Osteoblast (primary cell): ENCODE measurements around the gene HSD17B1. TPM values are rescaled to one million over a fixed set of nuclear protein-coding genes. Genes with fewer than 3 reads are reported as not detected.

Experiments used
- DNase-seq: peaks from one replicate; pipeline ENCODE4 v3.0.0; 2011; ENCODE audit warnings: low spot score, mixed read lengths; ENCODE audit not compliant: insufficient read length; ENCODE audit errors: missing footprints
- H2AFZ ChIP-seq: 2 replicates; pipeline ENCODE4 v1.6.0; 2011; ENCODE audit warnings: mild to moderate bottlenecking, low read length
- H3K27ac ChIP-seq: 2 replicates; pipeline ENCODE4 v1.5.1; 2011; ENCODE audit warnings: mild to moderate bottlenecking, low read depth, low read length, moderate library complexity
- H3K27me3 ChIP-seq: 2 replicates; pipeline ENCODE4 v1.6.0; 2012; ENCODE audit warnings: mild to moderate bottlenecking, control low read depth, inconsistent platforms, low read length, moderate library complexity; ENCODE audit not compliant: insufficient read depth
- H3K36me3 ChIP-seq: 2 replicates; pipeline ENCODE4 v1.5.1; 2011; ENCODE audit warnings: mild to moderate bottlenecking, low read length, control low read depth, moderate library complexity; ENCODE audit not compliant: insufficient read depth
- H3K4me1 ChIP-seq: 2 replicates; pipeline ENCODE4 v1.5.1; 2011; ENCODE audit warnings: mild to moderate bottlenecking, low read length, control low read depth, moderate library complexity; ENCODE audit not compliant: insufficient read depth
- H3K4me2 ChIP-seq: 2 replicates; pipeline ENCODE4 v1.6.0; 2011; ENCODE audit warnings: mild to moderate bottlenecking, low read length; ENCODE audit not compliant: insufficient read depth
- H3K4me3 ChIP-seq: fragments of 200-600 bp; sonication (generic); 3 replicates; pipeline ENCODE4 v1.5.1; 2012; ENCODE audit warnings: mild to moderate bottlenecking, low read length, inconsistent platforms; ENCODE audit not compliant: insufficient read depth
- H3K79me2 ChIP-seq: 2 replicates; pipeline ENCODE4 v1.6.0; 2012; ENCODE audit warnings: mild to moderate bottlenecking, low read length, control low read depth, inconsistent platforms; ENCODE audit not compliant: insufficient read depth
- H3K9me3 ChIP-seq: 2 replicates; pipeline ENCODE4 v1.5.1; 2011; ENCODE audit warnings: low read depth, low read length, control low read depth
- H4K20me1 ChIP-seq: 2 replicates; pipeline ENCODE4 v1.6.0; 2012; ENCODE audit warnings: mild to moderate bottlenecking, low read length, control low read depth; ENCODE audit not compliant: insufficient read depth
- CTCF ChIP-seq: IDR thresholded peaks from 2 replicates; pipeline ENCODE4 v1.5.1; 2011; ENCODE audit warnings: mild to moderate bottlenecking, low read depth, low read length, moderate library complexity; ENCODE audit errors: extremely low read depth
- total RNA-seq: library from RNA; depleted of rRNA; stranded (reverse); fragments of >200 nt; gene quantifications from 2 replicates; pipeline ENCODE4 v1.2.3, GENCODE V29; 2012

The HSD17B1 gene
- total RNA-seq, 1 donor = 1.1 TPM

GRCh38 chr17:42548993-42549755, 3.5 kb upstream of the HSD17B1 start:
- Histone ChIP-seq H3K4me3 (no peak overlapping the region), H3K36me3 (peaks cover 2% of the 10 kb centered on the region), H3K27ac (no peak overlapping the region), H3K9me3 (no peaks in the 10 kb centered on the region), H3K27me3 (no peaks in the 10 kb centered on the region), H2AFZ (no peak overlapping the region), H3K4me2 (peak overlapping the region; percentile 23), H3K79me2 (peaks cover 6% of the 10 kb centered on the region), H3K4me1 (peaks cover 5% of the 10 kb centered on the region), H4K20me1 (peaks cover 7% of the 10 kb centered on the region)
- no peak for TF ChIP-seq CTCF
- DNase-seq = peak; percentile 82

DNA sequence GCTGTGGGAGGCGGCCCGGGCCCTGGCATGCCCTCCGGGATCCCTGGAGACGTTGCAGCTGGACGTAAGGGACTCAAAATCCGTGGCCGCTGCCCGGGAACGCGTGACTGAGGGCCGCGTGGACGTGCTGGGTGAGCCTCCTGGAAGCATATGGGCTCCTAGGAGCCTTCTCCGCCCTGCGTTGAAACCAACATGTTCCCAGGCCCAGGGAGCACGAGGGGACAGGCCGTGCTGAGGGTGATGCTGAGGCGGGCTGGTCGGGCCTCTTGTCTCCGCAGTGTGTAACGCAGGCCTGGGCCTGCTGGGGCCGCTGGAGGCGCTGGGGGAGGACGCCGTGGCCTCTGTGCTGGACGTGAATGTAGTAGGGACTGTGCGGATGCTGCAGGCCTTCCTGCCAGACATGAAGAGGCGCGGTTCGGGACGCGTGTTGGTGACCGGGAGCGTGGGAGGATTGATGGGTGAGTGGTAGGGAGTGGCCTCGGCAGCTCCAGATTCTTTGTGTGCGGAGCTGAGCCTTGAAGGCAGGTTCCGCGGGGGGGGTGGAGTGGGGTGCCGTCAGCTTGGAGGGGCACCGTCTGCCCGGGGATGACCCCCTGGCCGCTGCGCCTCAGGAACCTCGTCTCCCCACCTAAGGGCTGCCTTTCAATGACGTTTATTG, 567 bp downstream of the HSD17B1 start:
- Histone ChIP-seq H3K4me3 (peak overlapping the region; percentile 91), H3K4me1 (peaks cover 13% of the 10 kb centered on the region), H2AFZ (no peak overlapping the region), H3K9me3 (no peaks in the 10 kb centered on the region), H3K79me2 (peaks cover 16% of the 10 kb centered on the region), H4K20me1 (peaks cover 7% of the 10 kb centered on the region), H3K27me3 (no peaks in the 10 kb centered on the region), H3K4me2 (peak overlapping the region; percentile 98), H3K36me3 (no peaks in the 10 kb centered on the region), H3K27ac (no peak overlapping the region)
- DNase-seq = peak; percentile 89
- TF ChIP-seq CTCF = no peak

GRCh38 chr17:42553866-42554249, 1.1 kb downstream of the HSD17B1 start:
- H3K36me3 ChIP-seq = no peaks in the 10 kb centered on the region
- DNase-seq = peak; percentile 91
- no peaks in the 10 kb centered on the region for H3K27me3 ChIP-seq
- peaks cover 16% of the 10 kb centered on the region for H3K79me2 ChIP-seq
- peak overlapping the region; percentile 78 for H3K27ac ChIP-seq
- peaks cover 7% of the 10 kb centered on the region for H4K20me1 ChIP-seq
- H3K4me2 ChIP-seq = peak overlapping the region; percentile 98
- peak overlapping the region; percentile 91 for H3K4me3 ChIP-seq
- TF ChIP-seq CTCF = no peak
- no peaks in the 10 kb centered on the region for H3K9me3 ChIP-seq
- H2AFZ ChIP-seq = no peak overlapping the region
- H3K4me1 ChIP-seq = peaks cover 13% of the 10 kb centered on the region
